ENCODE data around the gene NSG1. TPM values are rescaled to one million over a fixed set of nuclear protein-coding genes. Genes with fewer than 3 reads are reported as not detected.

The NSG1 gene
- total and polyA plus RNA-seq, 2 donors (not counting 3 experiments of a cell fraction or from before 2014, with no cell fraction given) = 2.0 to 2.9 TPM

GRCh38 chr4:4419896-4420295, 33.0 kb downstream of the NSG1 start:
- ChIA-PET POLR2A (no interaction called here), CTCF (interaction anchor here (2.9 kb wide), 1 partner anchor 11 kb away, joined by 11 read pairs; no protein-coding TSS in a partner anchor)
- no TSS peak for BruUV-seq (replicated peaks)
- Histone ChIP-seq H3K4me3 (replicated peaks in 1 of 3; ENCODE audit: insufficient read depth in 1 of 3, low read depth in 1 of 3, low read length in 3 of 3) (no peak overlapping the region), H2AFZ (ENCODE audit: low read depth, low read length) (no peak overlapping the region), H3K4me1 (ENCODE audit: control insufficient read depth, extremely low read depth, insufficient read depth, low read length) (no peaks in the 10 kb centered on the region), H3K4me2 (ENCODE audit: insufficient read depth, low read length) (no peak overlapping the region), H3K79me2 (ENCODE audit: control insufficient read depth, insufficient read depth, low read length) (no peaks in the 10 kb centered on the region), H3K27ac (ENCODE audit: insufficient read depth, low read depth, low read length) (no peak overlapping the region), H3K9me1 (replicated peaks; ENCODE audit: control insufficient read depth, extremely low read depth, insufficient read depth, low read length) (no peaks in the 10 kb centered on the region), H3K9ac (replicated peaks; ENCODE audit: extremely low read depth, insufficient read depth, low read length) (no peak overlapping the region), H3K36me3 (ENCODE audit: control insufficient read depth in 2 of 2, extremely low read depth in 1 of 2, insufficient read depth in 2 of 2, low read length in 2 of 2) (peaks cover 2 to 17% of the 10 kb centered on the region in 2 experiments), H3K27me3 (ENCODE audit: control insufficient read depth in 2 of 2, insufficient read depth in 2 of 2, low read length in 2 of 2) (no peaks in the 10 kb centered on the region), H4K20me1 (replicated peaks; ENCODE audit: control insufficient read depth, extremely low read depth, insufficient read depth, low read length) (no peaks in the 10 kb centered on the region), H3K9me3 (replicated peaks; ENCODE audit: control insufficient read depth, insufficient read depth, low read length) (no peaks in the 10 kb centered on the region)
- TF ChIP-seq MAX (IDR thresholded peaks at IDR 0.05; ENCODE audit: insufficient read depth, insufficient read length) (no peak), JUN (IDR thresholded peaks at IDR 0.05; ENCODE audit: borderline replicate concordance, insufficient read depth, insufficient read length, low read depth) (no peak), EZH2 (IDR thresholded peaks at IDR 0.05; ENCODE audit: borderline replicate concordance, low read depth, low read length, severe bottlenecking) (no peak)
- intact Hi-C loops (cut with micrococcal nuclease) (no loop called here), dilution Hi-C loops (cut with MboI; ENCODE audit: extremely low pct_ligation_motif_present, low sequenced_read_pairs) (no loop called here)
- no peak for DNase-seq (ENCODE audit: low read depth, low spot score)
- FAIRE-seq = no peak

GRCh38 chr4:4420421-4420820, 33.5 kb downstream of the NSG1 start:
- Histone ChIP-seq H3K4me2 (ENCODE audit: insufficient read depth, low read length) (no peak overlapping the region), H3K9me1 (replicated peaks; ENCODE audit: control insufficient read depth, extremely low read depth, insufficient read depth, low read length) (no peaks in the 10 kb centered on the region), H3K9me3 (replicated peaks; ENCODE audit: control insufficient read depth, insufficient read depth, low read length) (no peaks in the 10 kb centered on the region), H3K27ac (ENCODE audit: insufficient read depth, low read depth, low read length) (no peak overlapping the region), H3K9ac (replicated peaks; ENCODE audit: extremely low read depth, insufficient read depth, low read length) (no peak overlapping the region), H2AFZ (ENCODE audit: low read depth, low read length) (no peak overlapping the region), H3K4me3 (replicated peaks in 1 of 3; ENCODE audit: insufficient read depth in 1 of 3, low read depth in 1 of 3, low read length in 3 of 3) (no peak overlapping the region), H3K79me2 (ENCODE audit: control insufficient read depth, insufficient read depth, low read length) (no peaks in the 10 kb centered on the region), H3K36me3 (ENCODE audit: control insufficient read depth in 2 of 2, extremely low read depth in 1 of 2, insufficient read depth in 2 of 2, low read length in 2 of 2) (peaks cover 2 to 17% of the 10 kb centered on the region in 2 experiments), H3K4me1 (ENCODE audit: control insufficient read depth, extremely low read depth, insufficient read depth, low read length) (no peaks in the 10 kb centered on the region), H3K27me3 (ENCODE audit: control insufficient read depth in 2 of 2, insufficient read depth in 2 of 2, low read length in 2 of 2) (no peaks in the 10 kb centered on the region), H4K20me1 (replicated peaks; ENCODE audit: control insufficient read depth, extremely low read depth, insufficient read depth, low read length) (no peaks in the 10 kb centered on the region)
- DNase-seq (ENCODE audit: low read depth, low spot score) (no peak), FAIRE-seq (no peak)
- TF ChIP-seq, protein P1, sequence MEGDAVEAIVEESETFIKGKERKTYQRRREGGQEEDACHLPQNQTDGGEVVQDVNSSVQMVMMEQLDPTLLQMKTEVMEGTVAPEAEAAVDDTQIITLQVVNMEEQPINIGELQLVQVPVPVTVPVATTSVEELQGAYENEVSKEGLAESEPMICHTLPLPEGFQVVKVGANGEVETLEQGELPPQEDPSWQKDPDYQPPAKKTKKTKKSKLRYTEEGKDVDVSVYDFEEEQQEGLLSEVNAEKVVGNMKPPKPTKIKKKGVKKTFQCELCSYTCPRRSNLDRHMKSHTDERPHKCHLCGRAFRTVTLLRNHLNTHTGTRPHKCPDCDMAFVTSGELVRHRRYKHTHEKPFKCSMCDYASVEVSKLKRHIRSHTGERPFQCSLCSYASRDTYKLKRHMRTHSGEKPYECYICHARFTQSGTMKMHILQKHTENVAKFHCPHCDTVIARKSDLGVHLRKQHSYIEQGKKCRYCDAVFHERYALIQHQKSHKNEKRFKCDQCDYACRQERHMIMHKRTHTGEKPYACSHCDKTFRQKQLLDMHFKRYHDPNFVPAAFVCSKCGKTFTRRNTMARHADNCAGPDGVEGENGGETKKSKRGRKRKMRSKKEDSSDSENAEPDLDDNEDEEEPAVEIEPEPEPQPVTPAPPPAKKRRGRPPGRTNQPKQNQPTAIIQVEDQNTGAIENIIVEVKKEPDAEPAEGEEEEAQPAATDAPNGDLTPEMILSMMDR (IDR thresholded peaks at IDR 0.05; ENCODE audit: extremely low read depth in 1 of 2, insufficient read depth in 1 of 2, low read depth in 1 of 2, low read length in 2 of 2) = no peak
- TF ChIP-seq FOS (IDR thresholded peaks at IDR 0.05; ENCODE audit: borderline replicate concordance, insufficient read depth, low read length) (no peak), MYC (IDR thresholded peaks at IDR 0.05; ENCODE audit: low read depth, low read length) (no peak), POLR2A (IDR thresholded peaks at IDR 0.05; ENCODE audit: low read depth, low read length) (no peak), POLR2AphosphoS5 (IDR thresholded peaks at IDR 0.05; ENCODE audit: insufficient read depth, low read depth, low read length) (no peak), JUN (IDR thresholded peaks at IDR 0.05; ENCODE audit: borderline replicate concordance, insufficient read depth, insufficient read length, low read depth) (no peak), GATA2 (IDR thresholded peaks at IDR 0.05; ENCODE audit: insufficient read depth, insufficient read length, low read depth, low read length) (no peak), MAX (IDR thresholded peaks at IDR 0.05; ENCODE audit: insufficient read depth, insufficient read length) (no peak)
- CTCF ChIA-PET = interaction anchor here (2.9 kb wide), 1 partner anchor 11 kb away, joined by 11 read pairs; no protein-coding TSS in a partner anchor
- POLR2A ChIA-PET = no interaction called here
- BruUV-seq (replicated peaks) = no TSS peak
- dilution Hi-C loops (cut with MboI; ENCODE audit: extremely low pct_ligation_motif_present, low sequenced_read_pairs) (no loop called here), intact Hi-C loops (cut with micrococcal nuclease) (no loop called here)

Data from endothelial cell of umbilical vein (primary cell).